ENCODE results near the gene ADAMTS18. TPM values are rescaled to one million over a fixed set of nuclear protein-coding genes. Genes with fewer than 3 reads are reported as not detected.

ADAMTS18 gene
- total and polyA plus RNA-seq, 4 donors, result 0.03 to 5.8 (median 1.0) TPM; not detected in 1

DNA sequence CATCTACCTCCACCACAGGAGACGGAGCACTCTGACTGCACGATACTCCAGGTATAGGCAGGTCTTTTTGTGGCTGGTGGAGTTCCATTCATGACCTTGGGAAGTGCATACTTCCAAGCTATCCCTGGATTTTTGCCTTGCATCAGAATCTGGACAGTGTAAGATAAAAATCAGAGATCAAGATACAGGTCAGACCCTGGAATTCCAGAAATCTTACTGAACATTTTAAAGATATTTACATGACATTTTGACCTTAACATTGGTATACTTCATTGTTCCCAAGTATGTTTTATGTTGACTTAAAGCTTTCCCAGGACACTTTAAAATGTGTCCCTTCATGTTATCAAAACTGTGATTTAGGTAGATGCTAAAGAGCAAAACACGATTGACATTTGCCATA is 134.6 kb downstream of the ADAMTS18 start:
- H3K4me3 ChIP-seq (ENCODE audit: low read length in 2 of 2), result no peak overlapping the region
- H3K36me3 ChIP-seq (ENCODE audit: control insufficient read depth in 1 of 2, insufficient read depth in 2 of 2, low read length in 1 of 2), result no peaks in the 10 kb centered on the region
- no peak overlapping the region for H3K27ac ChIP-seq (ENCODE audit: low read depth in 1 of 2, low read length in 2 of 2)
- no peaks in the 10 kb centered on the region for H3K9me3 ChIP-seq (ENCODE audit: control insufficient read depth, low read length)
- H3K27me3 ChIP-seq (ENCODE audit: control insufficient read depth in 1 of 2, insufficient read depth in 2 of 2, low read length in 1 of 2), result no peaks in the 10 kb centered on the region
- ATAC-seq (ENCODE audit: low FRiP score), result no peak
- DNase-seq, result no peak
- intact Hi-C loops (cut with DNase I), result no loop called here
- H3K4me1 ChIP-seq (ENCODE audit: control insufficient read depth in 1 of 2, insufficient read depth in 2 of 2, low read length in 2 of 2), result peaks cover 0 to 2% of the 10 kb centered on the region in 2 donors
- 66% methylated on average over 3 of the region's 3 CpGs for WGBS, 2 donors

DNA sequence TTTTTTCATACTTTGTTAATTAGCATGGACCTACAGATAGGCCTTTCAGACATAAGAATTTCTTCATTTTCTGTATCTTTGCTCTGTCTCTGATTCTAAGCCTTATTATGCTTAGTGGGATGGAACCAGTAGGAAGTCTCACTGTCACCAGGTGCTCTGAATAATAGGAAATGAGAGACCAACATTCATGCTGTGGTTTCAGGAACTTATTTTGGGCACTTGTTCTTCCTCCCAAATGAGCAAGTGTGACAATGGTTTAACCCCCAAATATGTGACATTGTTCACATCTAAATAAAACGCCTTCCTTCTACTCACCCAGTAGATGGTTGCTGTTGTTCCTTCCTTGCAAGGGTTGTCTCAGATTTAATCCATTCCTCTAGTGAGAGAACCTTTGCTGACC is 135.4 kb downstream of the ADAMTS18 start:
- Histone ChIP-seq H3K4me1 (ENCODE audit: control insufficient read depth in 1 of 2, insufficient read depth in 2 of 2, low read length in 2 of 2) (peaks cover 0 to 2% of the 10 kb centered on the region in 2 donors), H3K9me3 (ENCODE audit: control insufficient read depth, low read length) (no peaks in the 10 kb centered on the region), H3K27me3 (ENCODE audit: control insufficient read depth in 1 of 2, insufficient read depth in 2 of 2, low read length in 1 of 2) (no peaks in the 10 kb centered on the region), H3K27ac (ENCODE audit: low read depth in 1 of 2, low read length in 2 of 2) (no peak overlapping the region), H3K4me3 (ENCODE audit: low read length in 2 of 2) (no peak overlapping the region), H3K36me3 (ENCODE audit: control insufficient read depth in 1 of 2, insufficient read depth in 2 of 2, low read length in 1 of 2) (no peaks in the 10 kb centered on the region)
- ATAC-seq (ENCODE audit: low FRiP score) (no peak), DNase-seq (no peak)
- intact Hi-C loops (cut with DNase I), result no loop called here
- 90% methylated on average over 1 of the region's 1 CpG for WGBS, 2 donors

GRCh38 chr16:77298418-77299360 is 136.1 kb downstream of the ADAMTS18 start:
- intact Hi-C loops (cut with DNase I), result no loop called here
- Histone ChIP-seq H3K4me3 (ENCODE audit: low read length in 2 of 2) (no peak overlapping the region), H3K27me3 (ENCODE audit: control insufficient read depth in 1 of 2, insufficient read depth in 2 of 2, low read length in 1 of 2) (no peaks in the 10 kb centered on the region), H3K4me1 (ENCODE audit: control insufficient read depth in 1 of 2, insufficient read depth in 2 of 2, low read length in 2 of 2) (peaks cover 0 to 2% of the 10 kb centered on the region in 2 donors), H3K27ac (ENCODE audit: low read depth in 1 of 2, low read length in 2 of 2) (no peak overlapping the region), H3K36me3 (ENCODE audit: control insufficient read depth in 1 of 2, insufficient read depth in 2 of 2, low read length in 1 of 2) (no peaks in the 10 kb centered on the region), H3K9me3 (ENCODE audit: control insufficient read depth, low read length) (no peaks in the 10 kb centered on the region)
- WGBS, 2 donors, result 29 to 32% methylated on average over 12 of the region's 12 CpGs
- ATAC-seq (ENCODE audit: low FRiP score), result no peak
- DNase-seq, result no peak

- Histone ChIP-seq H3K4me1 (ENCODE audit: control insufficient read depth in 1 of 2, insufficient read depth in 2 of 2, low read length in 2 of 2) (peaks cover 0 to 2% of the 10 kb centered on the region in 2 donors), H3K4me3 (ENCODE audit: low read length in 2 of 2) (no peak overlapping the region), H3K27ac (ENCODE audit: low read depth in 1 of 2, low read length in 2 of 2) (no peak overlapping the region), H3K27me3 (ENCODE audit: control insufficient read depth in 1 of 2, insufficient read depth in 2 of 2, low read length in 1 of 2) (no peaks in the 10 kb centered on the region), H3K9me3 (ENCODE audit: control insufficient read depth, low read length) (no peaks in the 10 kb centered on the region), H3K36me3 (ENCODE audit: control insufficient read depth in 1 of 2, insufficient read depth in 2 of 2, low read length in 1 of 2) (no peaks in the 10 kb centered on the region)
- 84 to 92% methylated on average over 5 of the region's 5 CpGs for WGBS, 2 donors
- no peak for ATAC-seq (ENCODE audit: low FRiP score)
- intact Hi-C loops (cut with DNase I), result no loop called here
- DNase-seq, result no peak
These were observed 136.8 kb downstream of the ADAMTS18 start for GRCh38 chr16:77297996-77298395.

DNA sequence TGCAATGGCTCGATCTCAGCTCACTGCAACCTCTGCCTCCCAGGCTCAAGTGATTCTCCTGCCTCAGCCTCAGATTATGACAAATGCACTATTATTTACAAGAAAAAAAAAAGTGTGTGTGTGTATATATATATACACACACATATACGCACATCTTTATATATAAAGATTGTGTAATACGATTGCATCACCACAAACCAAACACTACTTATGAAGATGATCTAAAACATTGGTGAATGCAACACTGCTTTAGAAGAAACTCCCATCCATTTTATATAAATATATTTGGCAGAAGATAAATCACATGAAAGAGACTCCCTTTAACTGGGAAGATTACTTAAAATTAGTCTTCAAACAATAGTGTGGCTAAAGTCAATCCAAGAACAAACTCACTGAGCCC is 138.9 kb downstream of the ADAMTS18 start:
- Histone ChIP-seq H3K27ac (ENCODE audit: low read depth in 1 of 2, low read length in 2 of 2) (no peak overlapping the region), H3K27me3 (ENCODE audit: control insufficient read depth in 1 of 2, insufficient read depth in 2 of 2, low read length in 1 of 2) (no peaks in the 10 kb centered on the region), H3K4me3 (ENCODE audit: low read length in 2 of 2) (no peak overlapping the region), H3K36me3 (ENCODE audit: control insufficient read depth in 1 of 2, insufficient read depth in 2 of 2, low read length in 1 of 2) (no peaks in the 10 kb centered on the region), H3K9me3 (ENCODE audit: control insufficient read depth, low read length) (no peaks in the 10 kb centered on the region), H3K4me1 (ENCODE audit: control insufficient read depth in 1 of 2, insufficient read depth in 2 of 2, low read length in 2 of 2) (peaks cover 0 to 2% of the 10 kb centered on the region in 2 donors)
- ATAC-seq (ENCODE audit: low FRiP score) (no peak), DNase-seq (no peak)
- intact Hi-C loops (cut with DNase I), result no loop called here
- 91 to 92% methylated on average over 3 of the region's 3 CpGs for WGBS, 2 donors

- Histone ChIP-seq H3K4me3 (ENCODE audit: low read length in 2 of 2) (no peak overlapping the region), H3K27ac (ENCODE audit: low read depth in 1 of 2, low read length in 2 of 2) (no peak overlapping the region), H3K4me1 (ENCODE audit: control insufficient read depth in 1 of 2, insufficient read depth in 2 of 2, low read length in 2 of 2) (no peaks in the 10 kb centered on the region), H3K36me3 (ENCODE audit: control insufficient read depth in 1 of 2, insufficient read depth in 2 of 2, low read length in 1 of 2) (no peaks in the 10 kb centered on the region), H3K9me3 (ENCODE audit: control insufficient read depth, low read length) (no peaks in the 10 kb centered on the region), H3K27me3 (ENCODE audit: control insufficient read depth in 1 of 2, insufficient read depth in 2 of 2, low read length in 1 of 2) (no peaks in the 10 kb centered on the region)
- DNase-seq, result no peak
- intact Hi-C loops (cut with DNase I), result no loop called here
- 62 to 65% methylated on average over 10 of the region's 10 CpGs for WGBS, 2 donors
- ATAC-seq (ENCODE audit: low FRiP score), result no peak
These were observed 144.3 kb downstream of the ADAMTS18 start for GRCh38 chr16:77290451-77291115.

GRCh38 chr16:77289331-77289809 is 145.5 kb downstream of the ADAMTS18 start:
- intact Hi-C loops (cut with DNase I), result no loop called here
- DNase-seq (no peak), ATAC-seq (ENCODE audit: low FRiP score) (no peak)
- Histone ChIP-seq H3K27me3 (ENCODE audit: control insufficient read depth in 1 of 2, insufficient read depth in 2 of 2, low read length in 1 of 2) (no peaks in the 10 kb centered on the region), H3K36me3 (ENCODE audit: control insufficient read depth in 1 of 2, insufficient read depth in 2 of 2, low read length in 1 of 2) (no peaks in the 10 kb centered on the region), H3K4me1 (ENCODE audit: control insufficient read depth in 1 of 2, insufficient read depth in 2 of 2, low read length in 2 of 2) (no peaks in the 10 kb centered on the region), H3K4me3 (ENCODE audit: low read length in 2 of 2) (no peak overlapping the region), H3K27ac (ENCODE audit: low read depth in 1 of 2, low read length in 2 of 2) (no peak overlapping the region), H3K9me3 (ENCODE audit: control insufficient read depth, low read length) (no peaks in the 10 kb centered on the region)
- WGBS, 2 donors, result 70 to 71% methylated on average over 2 of the region's 2 CpGs

GRCh38 chr16:77288222-77288621 is 146.6 kb downstream of the ADAMTS18 start:
- ATAC-seq (ENCODE audit: low FRiP score) (no peak), DNase-seq (no peak)
- Histone ChIP-seq H3K27ac (ENCODE audit: low read depth in 1 of 2, low read length in 2 of 2) (no peak overlapping the region), H3K36me3 (ENCODE audit: control insufficient read depth in 1 of 2, insufficient read depth in 2 of 2, low read length in 1 of 2) (no peaks in the 10 kb centered on the region), H3K27me3 (ENCODE audit: control insufficient read depth in 1 of 2, insufficient read depth in 2 of 2, low read length in 1 of 2) (no peaks in the 10 kb centered on the region), H3K9me3 (ENCODE audit: control insufficient read depth, low read length) (no peaks in the 10 kb centered on the region), H3K4me3 (ENCODE audit: low read length in 2 of 2) (no peak overlapping the region), H3K4me1 (ENCODE audit: control insufficient read depth in 1 of 2, insufficient read depth in 2 of 2, low read length in 2 of 2) (no peaks in the 10 kb centered on the region)
- WGBS, 2 donors, result 57 to 58% methylated on average over 3 of the region's 3 CpGs
- intact Hi-C loops (cut with DNase I), result no loop called here
